ENCODE results near the gene LIPG. TPM values are rescaled to one million over a fixed set of nuclear protein-coding genes. Genes with fewer than 3 reads are reported as not detected.
"Not testable (repeated sequence)": the region's sequence is repeated elsewhere in the genome, so short reads cannot be mapped to it uniquely, and the experiment has no call there.

The LIPG gene
- total RNA-seq, 2 donors from 2014 or later, result 0.52 to 0.66 TPM

- intact Hi-C loops (cut with DNase I), result no loop called here
- H3K9me3 ChIP-seq, result no peaks in the 10 kb centered on the region
Measured at GRCh38 chr18:49517483-49517882, 44.4 kb upstream of the LIPG start.

GRCh38 chr18:49519101-49519971 is 42.5 kb upstream of the LIPG start:
- ATAC-seq (no peak), DNase-seq (no peak)
- H3K9me3 ChIP-seq, result no peaks in the 10 kb centered on the region
- H3K27ac ChIP-seq, result no peak overlapping the region
- TF ChIP-seq CTCF (IDR thresholded peaks at IDR 0.05), result no peak
- no peak for TF ChIP-seq POLR2A (IDR thresholded peaks at IDR 0.05)
- H3K4me1 ChIP-seq, result no peaks in the 10 kb centered on the region
- 78 to 80% methylated on average over 9 to 10 of the region's 10 CpGs for WGBS, 2 donors
- no peak overlapping the region for H3K4me3 ChIP-seq
- no peaks in the 10 kb centered on the region for H3K36me3 ChIP-seq (replicated peaks in 1 of 2; ENCODE audit: insufficient read depth in 1 of 2, low read depth in 2 of 2)
- H3K27me3 ChIP-seq, result no peaks in the 10 kb centered on the region
- intact Hi-C loops (cut with DNase I), result no loop called here

More at GRCh38 chr18:49517483-49517882, 44.4 kb upstream of the LIPG start:
- Histone ChIP-seq H3K27ac (no peak overlapping the region), H3K27me3 (no peaks in the 10 kb centered on the region), H3K36me3 (replicated peaks in 1 of 2; ENCODE audit: insufficient read depth in 1 of 2, low read depth in 2 of 2) (no peaks in the 10 kb centered on the region), H3K4me1 (no peaks in the 10 kb centered on the region), H3K4me3 (no peak overlapping the region)
- TF ChIP-seq CTCF (IDR thresholded peaks at IDR 0.05) (no peak), POLR2A (IDR thresholded peaks at IDR 0.05) (no peak)
- WGBS, 2 donors, result 87 to 95% methylated on average over 2 of the region's 2 CpGs
- DNase-seq (no peak), ATAC-seq (no peak)

DNA sequence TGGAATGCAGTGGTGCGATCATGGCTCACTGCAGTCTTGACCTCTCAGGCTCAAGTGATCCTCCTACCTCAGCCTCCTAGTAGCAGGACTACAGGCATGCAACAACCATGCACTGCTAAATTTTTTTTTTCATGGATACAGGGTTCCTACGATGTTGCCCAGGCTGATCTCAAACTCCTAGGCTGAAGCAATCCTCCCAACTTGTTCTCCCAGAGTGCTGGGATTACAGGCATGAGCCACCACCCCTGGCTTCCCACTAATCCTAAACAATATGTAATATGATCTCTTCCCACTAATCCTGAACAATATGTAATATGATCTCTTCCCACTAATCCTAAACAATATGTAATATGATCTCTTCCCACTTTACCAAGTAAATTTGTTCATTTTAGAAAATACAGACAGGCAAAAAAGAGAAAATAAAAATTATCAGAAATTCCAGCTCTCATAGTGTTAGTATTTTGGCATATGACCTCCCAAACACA is 41.2 kb upstream of the LIPG start:
- no peak for ATAC-seq
- H3K4me1 ChIP-seq, result no peaks in the 10 kb centered on the region
- 77 to 89% methylated on average over 2 of the region's 2 CpGs for WGBS, 2 donors
- H3K36me3 ChIP-seq (replicated peaks in 1 of 2; ENCODE audit: insufficient read depth in 1 of 2, low read depth in 2 of 2), result no peaks in the 10 kb centered on the region
- intact Hi-C loops (cut with DNase I), result no loop called here
- DNase-seq, result no peak
- H3K9me3 ChIP-seq, result no peaks in the 10 kb centered on the region
- H3K27me3 ChIP-seq, result no peaks in the 10 kb centered on the region
- no peak for TF ChIP-seq POLR2A (IDR thresholded peaks at IDR 0.05)
- no peak overlapping the region for H3K27ac ChIP-seq
- H3K4me3 ChIP-seq, result no peak overlapping the region

DNA sequence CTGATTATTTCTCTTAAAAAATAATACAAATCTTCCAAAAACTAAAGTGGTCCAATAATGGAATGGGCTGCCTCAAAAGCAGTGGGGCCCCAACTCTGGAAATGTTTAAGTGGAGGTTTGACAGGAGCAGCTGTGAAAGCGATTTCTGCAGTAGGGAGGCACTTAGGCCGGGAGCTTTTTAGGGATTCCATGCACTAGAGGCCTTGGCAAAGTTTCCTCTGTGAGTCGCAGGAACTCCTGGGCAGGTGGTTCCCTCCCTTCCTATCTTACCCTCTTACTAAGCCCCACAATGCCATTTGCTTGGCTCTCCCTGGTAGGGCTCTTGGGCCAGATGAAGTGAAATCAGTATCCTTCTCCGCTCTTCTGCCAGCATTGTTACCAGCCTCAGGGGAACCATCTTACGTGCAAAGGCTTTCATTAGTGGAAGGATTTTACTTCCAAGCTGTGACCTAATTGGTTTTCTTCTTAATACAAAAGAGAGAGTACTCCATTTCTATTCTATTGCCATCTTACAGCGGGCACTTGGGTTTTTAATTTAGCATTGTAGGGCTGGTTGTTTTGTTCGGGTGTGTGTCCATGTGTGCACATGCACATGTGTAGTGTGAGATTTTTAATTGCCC is 40.5 kb upstream of the LIPG start:
- no peak for ATAC-seq
- 86 to 94% methylated on average over 7 of the region's 7 CpGs for WGBS, 2 donors
- no peaks in the 10 kb centered on the region for H3K36me3 ChIP-seq (replicated peaks in 1 of 2; ENCODE audit: insufficient read depth in 1 of 2, low read depth in 2 of 2)

GRCh38 chr18:49523580-49524093 is 38.2 kb upstream of the LIPG start:
- H3K9me3 ChIP-seq; intact Hi-C loops (cut with DNase I); H3K27me3 ChIP-seq; H3K4me3 ChIP-seq; H3K36me3 ChIP-seq (replicated peaks in 1 of 2; ENCODE audit: insufficient read depth in 1 of 2, low read depth in 2 of 2); DNase-seq; H3K4me1 ChIP-seq; ATAC-seq; H3K27ac ChIP-seq: not testable (repeated sequence)
- WGBS, 2 donors, result 81 to 96% methylated on average over 7 of the region's 7 CpGs

More for the DNA sequence above, 40.5 kb upstream of the LIPG start:
- no peak overlapping the region for H3K27ac ChIP-seq
- no peaks in the 10 kb centered on the region for H3K9me3 ChIP-seq
- TF ChIP-seq POLR2A (IDR thresholded peaks at IDR 0.05) (no peak), CTCF (IDR thresholded peaks at IDR 0.05) (no peak)
- no peaks in the 10 kb centered on the region for H3K27me3 ChIP-seq
- intact Hi-C loops (cut with DNase I), result no loop called here
- no peak overlapping the region for H3K4me3 ChIP-seq
- H3K4me1 ChIP-seq, result no peaks in the 10 kb centered on the region
- DNase-seq, result no peak
